DMS153 treated with DMSO at 0.1 percent for 48 hours (cell line): ENCODE measurements around the gene OXCT1.
"Not testable (repeated sequence)": the region's sequence is repeated elsewhere in the genome, so short reads cannot be mapped to it uniquely, and the experiment has no call there.

Source experiments
- DNase-seq: peaks from one replicate; lab custom pipeline; 2025; ENCODE audit not compliant: unreplicated experiment; lab: John Stamatoyannopoulos, UW

Gene OXCT1

GRCh38 chr5:41728281-41728680, 141.9 kb downstream of the OXCT1 start:
- no peak for DNase-seq

- no peak for DNase-seq
Observed at GRCh38 chr5:41722359-41722950, 147.8 kb downstream of the OXCT1 start.

GRCh38 chr5:41721516-41721915, 148.7 kb downstream of the OXCT1 start:
- no peak for DNase-seq

GRCh38 chr5:41716382-41716781, 153.8 kb downstream of the OXCT1 start:
- DNase-seq: no peak

- not testable (repeated sequence) for DNase-seq
Observed at GRCh38 chr5:41714446-41714845, 155.8 kb downstream of the OXCT1 start.

- no peak for DNase-seq
Observed at GRCh38 chr5:41708604-41708940, 161.7 kb downstream of the OXCT1 start.

- DNase-seq: peak; percentile 34
Observed at GRCh38 chr5:41707853-41708603, 162.2 kb downstream of the OXCT1 start.

- no peak for DNase-seq
Observed at GRCh38 chr5:41695920-41696582, 174.2 kb downstream of the OXCT1 start.

- no peak for DNase-seq
Observed at GRCh38 chr5:41686767-41687166, 183.5 kb downstream of the OXCT1 start.

- no peak for DNase-seq
Observed at GRCh38 chr5:41686191-41686590, 184.0 kb downstream of the OXCT1 start.

GRCh38 chr5:41683181-41683580, 187.0 kb downstream of the OXCT1 start:
- no peak for DNase-seq

- no peak for DNase-seq
Observed at GRCh38 chr5:41682641-41683040, 187.6 kb downstream of the OXCT1 start.

GRCh38 chr5:41681840-41682239, 188.4 kb downstream of the OXCT1 start:
- DNase-seq: no peak
